Mesothelial cell of epicardium (in vitro differentiated cells): ENCODE measurements around the gene ANO9. TPM values are rescaled to one million over a fixed set of nuclear protein-coding genes. Genes with fewer than 3 reads are reported as not detected.

ENCODE experiments used
- DNase-seq, 2 experiments: peaks; one replicate each; pipeline ENCODE4 v3.0.0; 2021; ENCODE audit warnings: low spot score in 2 of 2; ENCODE audit not compliant: unreplicated experiment in 2 of 2
- H3K27ac Mint-ChIP-seq: 2 replicates; pipeline ENCODE4 v1.8.0; 2021; ENCODE audit warnings: mixed read lengths
- H3K27me3 Mint-ChIP-seq: 2 replicates; pipeline ENCODE4 v1.8.0; 2021; ENCODE audit warnings: low read depth, mixed read lengths
- H3K36me3 Mint-ChIP-seq: 2 replicates; pipeline ENCODE4 v1.8.0; 2021; ENCODE audit warnings: mixed read lengths
- H3K4me1 Mint-ChIP-seq: 2 replicates; pipeline ENCODE4 v1.8.0; 2021; ENCODE audit warnings: mixed read lengths
- H3K4me3 Mint-ChIP-seq: 2 replicates; pipeline ENCODE4 v1.8.0; 2021; ENCODE audit warnings: mild to moderate bottlenecking, moderate library complexity, mixed read lengths
- H3K9me3 Mint-ChIP-seq: 2 replicates; pipeline ENCODE4 v1.8.0; 2021; ENCODE audit warnings: mixed read lengths
- total RNA-seq: library from RNA; stranded (reverse); gene quantifications from 3 replicates; pipeline ENCODE4 v1.2.1, GENCODE V29; 2021
- TF ChIP-seq, protein P1 (sequence below): fragments of 200-600 bp; sonication (generic); IDR thresholded peaks from one replicate; pipeline ENCODE4 v1.5.0; 2021; ENCODE audit warnings: antibody characterized with exemption; ENCODE audit not compliant: unreplicated experiment

The ANO9 gene
- total RNA-seq, 1 donor from 2014 or later = 30.6 TPM

DNA sequence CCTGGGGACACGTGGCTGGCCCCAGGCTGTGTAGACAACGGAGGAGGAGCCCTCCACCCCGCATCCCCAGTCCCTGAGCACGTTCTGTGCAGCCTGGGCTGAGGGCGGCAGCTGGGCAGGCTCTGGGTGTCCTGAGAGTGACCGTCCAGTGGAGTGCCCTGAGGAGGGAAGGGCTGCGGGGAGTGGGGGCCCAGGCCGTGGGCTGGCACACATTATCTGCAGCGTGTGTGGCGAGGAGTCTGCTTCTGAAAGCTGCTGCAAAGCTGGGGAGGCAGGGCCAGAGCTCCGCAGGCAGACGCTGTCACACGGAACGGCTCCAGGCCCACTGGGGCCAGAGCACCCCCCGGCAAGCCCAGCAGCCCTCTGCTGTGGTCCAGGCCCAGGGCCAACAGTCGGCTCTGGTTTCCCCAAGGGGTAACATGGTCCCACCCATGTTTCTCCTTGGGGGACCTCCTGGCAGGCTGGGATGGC lies 835 bp upstream of the ANO9 start:
- H3K27me3 Mint-ChIP-seq = no peaks in the 10 kb centered on the region
- H3K9me3 Mint-ChIP-seq = no peaks in the 10 kb centered on the region
- H3K4me1 Mint-ChIP-seq = peaks cover 17% of the 10 kb centered on the region
- no peaks in the 10 kb centered on the region for H3K36me3 Mint-ChIP-seq
- no peak overlapping the region for H3K27ac Mint-ChIP-seq
- TF ChIP-seq, protein P1, sequence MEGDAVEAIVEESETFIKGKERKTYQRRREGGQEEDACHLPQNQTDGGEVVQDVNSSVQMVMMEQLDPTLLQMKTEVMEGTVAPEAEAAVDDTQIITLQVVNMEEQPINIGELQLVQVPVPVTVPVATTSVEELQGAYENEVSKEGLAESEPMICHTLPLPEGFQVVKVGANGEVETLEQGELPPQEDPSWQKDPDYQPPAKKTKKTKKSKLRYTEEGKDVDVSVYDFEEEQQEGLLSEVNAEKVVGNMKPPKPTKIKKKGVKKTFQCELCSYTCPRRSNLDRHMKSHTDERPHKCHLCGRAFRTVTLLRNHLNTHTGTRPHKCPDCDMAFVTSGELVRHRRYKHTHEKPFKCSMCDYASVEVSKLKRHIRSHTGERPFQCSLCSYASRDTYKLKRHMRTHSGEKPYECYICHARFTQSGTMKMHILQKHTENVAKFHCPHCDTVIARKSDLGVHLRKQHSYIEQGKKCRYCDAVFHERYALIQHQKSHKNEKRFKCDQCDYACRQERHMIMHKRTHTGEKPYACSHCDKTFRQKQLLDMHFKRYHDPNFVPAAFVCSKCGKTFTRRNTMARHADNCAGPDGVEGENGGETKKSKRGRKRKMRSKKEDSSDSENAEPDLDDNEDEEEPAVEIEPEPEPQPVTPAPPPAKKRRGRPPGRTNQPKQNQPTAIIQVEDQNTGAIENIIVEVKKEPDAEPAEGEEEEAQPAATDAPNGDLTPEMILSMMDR = no peak
- H3K4me3 Mint-ChIP-seq = no peak overlapping the region
- no peak for DNase-seq

DNA sequence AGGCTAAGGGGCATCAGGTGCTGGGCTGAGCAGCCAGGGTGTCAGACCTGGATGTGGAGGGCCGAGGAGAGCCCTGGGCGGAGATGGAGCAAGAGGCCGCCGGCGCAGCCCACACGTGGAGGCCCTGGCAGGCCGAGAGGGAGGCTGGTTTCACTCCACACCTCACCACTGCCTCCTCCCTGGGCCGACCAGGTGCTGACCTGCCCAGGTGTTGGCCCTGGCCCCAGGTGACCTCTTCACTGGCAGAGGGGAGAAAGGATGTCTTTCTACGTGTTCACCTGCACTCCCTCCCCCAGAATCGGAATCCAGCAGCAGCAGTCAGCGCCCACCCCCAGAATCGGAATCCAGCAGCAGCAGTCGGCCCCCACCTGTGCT lies 781 bp downstream of the ANO9 start:
- H3K27ac Mint-ChIP-seq = no peak overlapping the region
- peaks cover 5% of the 10 kb centered on the region for H3K9me3 Mint-ChIP-seq
- H3K36me3 Mint-ChIP-seq = no peaks in the 10 kb centered on the region
- no peaks in the 10 kb centered on the region for H3K27me3 Mint-ChIP-seq
- TF ChIP-seq, protein P1 = no peak
- H3K4me3 Mint-ChIP-seq = peak overlapping the region; percentile 51
- DNase-seq = no peak
- H3K4me1 Mint-ChIP-seq = peaks cover 8% of the 10 kb centered on the region

DNA sequence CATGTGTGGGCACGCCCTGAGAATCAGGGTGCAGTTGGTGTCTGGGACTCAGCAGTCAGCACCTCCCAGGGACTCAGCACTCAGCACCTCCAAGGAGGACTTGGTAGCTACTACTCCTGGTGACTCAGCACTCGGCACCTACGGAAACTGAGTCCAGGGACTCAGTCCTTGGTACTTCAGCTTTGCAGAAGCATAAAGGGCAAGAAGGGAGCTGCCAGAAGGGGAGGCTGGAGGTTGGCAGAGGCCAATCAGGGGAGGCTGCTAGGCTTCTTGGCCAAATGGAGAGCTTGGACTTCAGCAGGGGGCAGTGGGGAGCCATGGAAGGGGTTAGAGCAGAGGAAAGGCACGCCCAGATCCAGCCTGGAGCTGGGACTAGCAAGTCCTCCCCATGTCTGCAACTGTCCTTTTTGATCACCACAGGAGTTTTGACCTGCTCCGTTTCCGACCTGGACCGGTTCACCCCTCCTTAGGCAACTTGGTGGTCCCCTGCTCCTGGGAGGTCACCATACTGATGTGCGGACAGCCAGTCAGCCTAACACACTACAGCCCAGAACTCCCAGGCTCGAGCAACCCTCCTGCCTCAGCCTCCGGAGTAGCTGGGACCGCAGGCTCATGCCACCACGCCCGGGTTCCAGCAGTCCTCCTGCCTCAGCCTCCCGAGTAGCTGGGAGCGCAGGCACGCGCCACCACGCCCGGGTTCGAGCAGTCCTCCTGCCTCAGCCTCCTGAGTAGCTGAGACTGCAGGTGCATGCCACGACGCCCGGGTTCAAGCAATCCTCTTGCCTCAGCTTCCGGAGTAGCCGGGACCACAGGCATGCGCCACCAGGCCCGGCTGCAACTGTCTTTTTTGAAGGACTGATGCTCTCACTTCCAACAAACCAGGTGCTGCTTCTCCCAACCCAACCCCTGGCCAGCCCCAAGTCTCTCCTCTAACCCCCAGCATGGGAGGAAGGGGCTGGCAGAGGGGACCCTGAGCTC lies 1.5 kb downstream of the ANO9 start:
- peaks cover 5% of the 10 kb centered on the region for H3K4me1 Mint-ChIP-seq
- H3K36me3 Mint-ChIP-seq = no peaks in the 10 kb centered on the region
- peak overlapping the region; percentile 51 for H3K4me3 Mint-ChIP-seq
- H3K27ac Mint-ChIP-seq = no peak overlapping the region
- H3K9me3 Mint-ChIP-seq = peaks cover 5% of the 10 kb centered on the region
- no peak for DNase-seq
- H3K27me3 Mint-ChIP-seq = no peaks in the 10 kb centered on the region
- TF ChIP-seq, protein P1 = no peak

DNA sequence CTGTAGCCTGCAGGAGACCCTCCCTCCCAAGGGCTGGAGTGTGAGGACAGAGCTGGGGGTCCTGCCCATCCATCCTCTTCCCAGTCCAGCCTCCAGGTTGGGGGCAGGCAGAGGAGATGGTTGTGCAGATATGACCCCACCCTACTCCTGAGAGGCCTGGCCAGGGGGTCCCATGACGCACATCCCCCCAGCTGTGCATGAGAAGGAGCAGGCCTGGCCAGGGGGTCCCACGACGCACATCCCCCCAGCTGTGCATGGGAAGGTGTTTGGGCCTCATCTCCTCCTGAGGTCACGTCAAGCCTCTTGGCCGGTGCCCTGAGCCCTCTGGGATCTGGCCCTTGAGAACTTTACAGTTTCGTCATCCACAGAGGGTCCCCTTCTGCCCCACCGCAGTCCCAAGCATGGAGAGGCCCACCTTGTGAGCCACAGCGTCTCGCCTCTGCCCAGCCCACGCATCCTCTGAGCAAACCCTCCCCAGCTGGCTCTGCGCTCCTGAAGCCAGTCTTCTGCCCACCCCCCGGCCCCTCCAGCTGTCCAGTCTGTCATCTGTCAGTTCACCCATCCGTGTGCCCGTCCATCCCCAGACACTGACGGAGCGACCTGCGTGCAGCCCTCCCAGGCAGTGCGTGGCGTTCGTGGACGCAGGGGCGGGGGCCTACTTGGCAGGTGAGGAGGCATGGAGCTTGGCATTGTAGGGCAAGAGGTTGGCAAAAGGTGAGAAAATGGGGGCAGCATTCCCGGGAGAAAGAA lies 2.3 kb downstream of the ANO9 start:
- no peak for DNase-seq
- peaks cover 5% of the 10 kb centered on the region for H3K4me1 Mint-ChIP-seq
- TF ChIP-seq, protein P1 = no peak
- no peaks in the 10 kb centered on the region for H3K27me3 Mint-ChIP-seq
- no peak overlapping the region for H3K27ac Mint-ChIP-seq
- H3K36me3 Mint-ChIP-seq = no peaks in the 10 kb centered on the region
- H3K9me3 Mint-ChIP-seq = peaks cover 5% of the 10 kb centered on the region
- no peak overlapping the region for H3K4me3 Mint-ChIP-seq

DNA sequence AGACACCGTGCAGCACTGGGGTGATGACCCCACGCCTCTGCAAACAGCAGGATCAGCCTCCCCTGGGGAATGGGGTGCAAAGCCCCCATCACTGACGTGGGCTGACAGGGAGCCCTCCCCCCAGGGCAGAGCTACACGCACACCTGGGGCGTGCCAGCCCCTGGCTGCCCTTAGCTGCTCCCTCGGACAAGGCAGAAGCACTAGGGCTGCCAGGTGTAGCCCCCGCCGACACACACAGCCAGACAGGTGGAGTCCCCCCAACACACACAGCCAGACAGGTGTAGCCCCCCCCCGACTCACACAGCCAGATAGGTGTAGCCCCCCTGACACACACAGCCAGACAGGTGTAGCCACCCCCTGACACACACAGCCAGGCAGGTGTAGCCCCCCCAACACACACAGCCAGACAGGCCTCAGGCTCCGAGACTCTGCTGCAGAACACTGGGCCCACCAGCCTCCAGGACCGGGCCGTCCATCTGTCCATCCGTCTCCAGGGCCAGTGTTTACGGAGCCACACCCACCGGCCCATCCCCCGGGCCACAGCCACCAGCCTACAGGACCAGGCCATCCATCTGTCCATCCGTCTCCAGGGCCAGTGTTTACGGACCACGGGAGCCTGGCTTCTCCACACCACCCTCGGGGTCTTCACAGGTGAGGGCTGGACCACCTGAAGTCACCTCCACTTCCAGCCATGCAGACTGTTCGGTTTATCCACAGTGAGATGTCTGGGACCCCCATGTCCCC lies 3.5 kb downstream of the ANO9 start:
- peaks cover 2% of the 10 kb centered on the region for H3K4me1 Mint-ChIP-seq

More for the DNA sequence above, 3.5 kb downstream of the ANO9 start:
- Mint-ChIP-seq H3K4me3 (no peak overlapping the region), H3K36me3 (no peaks in the 10 kb centered on the region), H3K27ac (no peak overlapping the region), H3K27me3 (no peaks in the 10 kb centered on the region), H3K9me3 (peaks cover 5% of the 10 kb centered on the region)
- DNase-seq = no peak
- TF ChIP-seq, protein P1 = no peak
